Measurements from ENCODE around the gene TXLNG.

DNA sequence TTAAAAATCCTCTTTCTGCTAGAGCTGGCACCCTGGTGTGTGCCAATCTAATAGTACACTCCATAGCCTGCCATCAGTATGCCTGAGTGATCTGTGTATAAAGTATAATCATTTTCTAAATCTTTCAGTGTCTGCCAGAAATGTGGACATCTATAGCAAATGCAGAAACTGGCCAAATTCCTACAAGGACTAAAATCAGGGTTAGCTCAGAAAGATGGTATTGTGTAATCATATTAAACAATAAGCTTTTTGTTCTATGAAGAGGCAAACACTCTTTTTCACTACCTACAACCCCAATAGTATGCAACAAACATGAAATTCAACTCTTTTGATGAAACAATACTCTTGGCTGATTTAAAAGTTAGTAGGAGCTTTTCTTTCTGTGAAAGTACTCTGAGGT lies 7.7 kb upstream of the TXLNG start:
- no peak for TF ChIP-seq POLR2A (IDR thresholded peaks at IDR 0.05)
- TF ChIP-seq, protein P1, sequence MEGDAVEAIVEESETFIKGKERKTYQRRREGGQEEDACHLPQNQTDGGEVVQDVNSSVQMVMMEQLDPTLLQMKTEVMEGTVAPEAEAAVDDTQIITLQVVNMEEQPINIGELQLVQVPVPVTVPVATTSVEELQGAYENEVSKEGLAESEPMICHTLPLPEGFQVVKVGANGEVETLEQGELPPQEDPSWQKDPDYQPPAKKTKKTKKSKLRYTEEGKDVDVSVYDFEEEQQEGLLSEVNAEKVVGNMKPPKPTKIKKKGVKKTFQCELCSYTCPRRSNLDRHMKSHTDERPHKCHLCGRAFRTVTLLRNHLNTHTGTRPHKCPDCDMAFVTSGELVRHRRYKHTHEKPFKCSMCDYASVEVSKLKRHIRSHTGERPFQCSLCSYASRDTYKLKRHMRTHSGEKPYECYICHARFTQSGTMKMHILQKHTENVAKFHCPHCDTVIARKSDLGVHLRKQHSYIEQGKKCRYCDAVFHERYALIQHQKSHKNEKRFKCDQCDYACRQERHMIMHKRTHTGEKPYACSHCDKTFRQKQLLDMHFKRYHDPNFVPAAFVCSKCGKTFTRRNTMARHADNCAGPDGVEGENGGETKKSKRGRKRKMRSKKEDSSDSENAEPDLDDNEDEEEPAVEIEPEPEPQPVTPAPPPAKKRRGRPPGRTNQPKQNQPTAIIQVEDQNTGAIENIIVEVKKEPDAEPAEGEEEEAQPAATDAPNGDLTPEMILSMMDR (IDR thresholded peaks at IDR 0.05), result no peak
